NCI-H345 (cell line): Measurements from ENCODE around the gene ADRB1.

Source experiments
- DNase-seq: peaks from one replicate; lab custom pipeline; 2025; lab: John Stamatoyannopoulos, UW

ADRB1 gene

DNA sequence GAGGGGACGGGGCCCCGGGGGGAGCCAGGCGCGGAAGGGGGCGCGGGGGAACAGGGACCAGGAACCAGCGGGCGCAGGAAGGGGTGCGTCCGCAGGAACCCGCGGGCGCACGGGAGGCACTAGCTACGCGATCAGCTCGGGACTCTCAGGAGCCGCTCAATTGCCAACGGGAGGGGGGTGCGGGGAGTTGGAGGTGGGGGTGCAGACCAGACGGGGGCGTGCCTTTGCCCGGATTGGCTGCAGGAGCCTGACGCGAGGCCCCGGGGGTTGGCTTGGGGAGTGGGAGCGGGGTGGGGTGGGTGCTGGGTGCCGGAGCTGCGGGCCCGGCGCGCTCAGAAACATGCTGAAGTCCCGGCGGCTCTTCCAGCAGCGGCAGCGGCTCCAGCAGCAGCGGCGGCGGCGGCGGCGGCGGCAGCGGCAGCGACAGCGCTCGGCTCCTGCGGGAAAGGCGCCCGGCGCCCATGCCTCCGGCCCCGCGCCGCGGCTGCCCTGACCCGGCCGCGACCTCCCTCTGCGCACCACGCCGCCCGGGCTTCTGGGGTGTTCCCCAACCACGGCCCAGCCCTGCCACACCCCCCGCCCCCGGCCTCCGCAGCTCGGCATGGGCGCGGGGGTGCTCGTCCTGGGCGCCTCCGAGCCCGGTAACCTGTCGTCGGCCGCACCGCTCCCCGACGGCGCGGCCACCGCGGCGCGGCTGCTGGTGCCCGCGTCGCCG lies at the start of gene ADRB1:
TSS of gene ADRB1 (plus strand) at position 335 of the 715 bp plus-strand sequence. CDS start at position 602, 267 bp downstream.
- peak; percentile 53 for DNase-seq

DNA sequence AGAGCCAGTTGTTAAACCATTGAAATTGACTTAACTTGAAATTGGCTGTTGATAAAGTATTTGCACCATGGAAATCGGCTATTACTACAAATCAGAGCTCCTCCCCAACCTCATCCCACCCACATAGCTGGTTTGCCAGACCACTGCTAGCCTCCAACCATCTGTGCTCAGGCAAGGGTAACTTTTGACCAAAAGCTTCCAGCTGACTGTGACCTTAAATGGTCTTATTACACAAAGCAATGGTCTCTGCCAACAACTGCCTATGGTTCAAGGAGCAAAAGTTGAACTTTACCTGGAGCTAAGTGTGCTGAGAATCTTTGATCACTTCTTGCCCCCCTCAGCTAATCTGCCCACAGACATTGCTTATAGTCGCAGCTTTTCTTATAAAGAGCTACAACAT lies 48.5 kb upstream of the ADRB1 start:
- DNase-seq = no peak

DNA sequence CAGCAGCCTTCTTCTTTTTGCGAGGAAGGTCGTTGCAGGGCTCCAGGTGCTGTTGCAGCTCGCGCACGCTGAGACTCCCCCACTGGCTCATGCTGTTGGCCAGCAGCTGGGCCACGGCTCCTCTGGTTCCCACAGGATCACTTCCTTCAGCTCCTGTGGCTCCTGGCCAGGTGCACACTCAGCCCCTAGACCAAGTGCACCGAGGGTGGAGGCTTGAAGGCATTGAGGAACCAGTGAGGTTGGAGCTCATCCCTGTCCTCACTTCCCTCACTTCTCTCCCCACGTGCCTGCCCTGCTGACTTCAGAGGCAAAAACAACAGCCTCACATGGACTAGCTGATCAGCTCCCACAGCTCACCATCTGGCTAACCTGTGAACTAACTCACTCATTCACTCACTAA lies 46.2 kb upstream of the ADRB1 start:
- DNase-seq = no peak

DNA sequence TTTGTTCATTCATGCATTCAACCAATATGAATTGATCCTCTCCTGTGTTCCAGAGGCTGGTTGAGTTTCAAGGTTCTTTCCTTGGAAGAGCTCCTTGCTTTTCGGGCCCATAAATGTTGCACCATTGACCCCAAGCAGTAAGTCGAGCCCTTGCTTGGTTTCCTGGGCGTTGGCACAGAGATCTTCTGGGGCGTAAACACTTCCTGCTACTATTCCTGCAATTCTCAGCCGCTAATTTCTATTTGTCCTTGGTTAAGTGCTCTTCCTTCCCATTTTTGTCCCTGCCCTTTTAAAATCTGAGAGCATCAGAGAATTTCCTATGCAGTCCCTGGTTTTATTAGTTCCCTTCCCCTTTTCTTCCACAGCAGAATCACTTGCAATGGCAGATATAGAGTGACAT lies 44.1 kb upstream of the ADRB1 start:
- no peak for DNase-seq

DNA sequence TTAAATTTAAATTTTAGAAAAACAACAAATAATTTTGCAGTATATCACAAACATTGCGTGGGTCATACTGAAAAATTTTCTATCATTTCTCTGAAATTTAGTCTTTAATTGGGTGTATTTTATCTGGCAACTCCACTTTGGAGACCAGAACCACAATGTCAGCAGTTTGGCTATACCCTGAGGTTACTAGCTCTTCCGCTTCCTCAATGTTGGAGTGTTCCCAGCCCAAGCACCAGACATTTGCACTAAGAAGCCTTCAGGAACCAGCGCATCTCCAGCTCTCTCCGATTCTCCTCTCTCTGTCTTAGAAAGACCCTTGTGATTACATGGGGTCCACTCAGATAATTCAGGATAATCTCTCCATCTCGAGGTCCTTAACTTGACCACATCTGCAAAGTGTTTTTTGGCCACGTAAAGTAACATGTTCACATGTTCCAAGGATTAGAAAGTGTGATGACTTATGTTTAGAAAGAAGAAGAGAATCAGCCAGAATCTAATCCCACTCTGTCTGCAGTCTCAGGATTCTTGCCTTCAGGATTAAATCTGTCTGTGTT lies 43.1 kb upstream of the ADRB1 start:
- DNase-seq = no peak

DNA sequence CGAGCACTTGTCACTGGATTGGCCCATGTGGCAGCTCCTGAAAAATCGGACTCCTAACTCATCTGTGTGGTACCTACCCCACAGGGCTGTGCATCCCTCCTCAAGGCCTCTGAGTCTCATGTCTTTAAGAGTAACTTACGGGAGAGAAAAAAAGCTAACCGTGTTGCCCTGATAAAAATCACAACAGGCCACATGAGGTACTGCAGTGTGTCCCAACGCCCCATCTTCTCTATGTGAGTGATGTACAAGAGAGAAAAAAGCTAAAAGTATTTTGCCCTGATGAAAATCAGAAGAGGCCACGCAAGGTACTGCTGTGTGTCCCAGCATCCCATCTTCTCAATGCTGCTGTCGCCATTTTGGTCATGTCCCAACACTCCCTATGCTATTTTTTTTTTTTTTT lies 41.2 kb upstream of the ADRB1 start:
- no peak for DNase-seq

DNA sequence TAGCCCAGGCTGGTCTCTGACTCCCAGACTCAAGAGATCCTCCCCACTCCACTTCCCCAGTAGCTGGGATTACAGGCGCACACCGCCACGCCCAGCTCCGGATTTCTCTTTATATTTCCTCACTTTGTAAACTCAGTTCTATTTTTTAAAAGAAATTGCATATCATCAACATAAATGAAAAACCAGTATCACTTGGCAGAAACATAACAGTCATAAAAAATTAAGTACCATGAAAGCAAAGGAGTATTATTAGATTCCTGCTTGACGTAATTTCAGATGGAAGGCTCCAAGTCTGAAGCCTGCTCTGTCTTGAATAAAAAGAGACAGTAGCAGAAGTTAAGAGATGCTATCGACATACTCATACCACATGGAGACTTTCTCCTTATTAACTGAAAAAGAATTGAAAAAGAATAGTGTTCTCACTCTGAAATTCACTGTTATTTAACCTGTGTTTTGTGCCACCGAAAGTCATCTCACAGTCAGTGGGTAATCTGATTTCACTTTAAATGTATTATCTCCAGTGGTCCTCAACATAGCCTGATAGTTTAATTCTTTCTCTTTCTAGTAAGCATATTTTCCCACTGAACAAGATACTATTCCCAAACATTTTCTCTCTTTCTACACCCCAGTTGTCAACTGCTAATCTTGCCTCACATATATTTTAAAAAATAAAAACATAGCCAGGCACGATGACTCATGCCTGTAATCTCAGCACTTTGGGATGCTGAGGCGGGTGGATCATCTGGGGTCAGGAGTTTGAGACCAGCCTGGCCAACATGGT lies 40.3 kb upstream of the ADRB1 start:
- no peak for DNase-seq

DNA sequence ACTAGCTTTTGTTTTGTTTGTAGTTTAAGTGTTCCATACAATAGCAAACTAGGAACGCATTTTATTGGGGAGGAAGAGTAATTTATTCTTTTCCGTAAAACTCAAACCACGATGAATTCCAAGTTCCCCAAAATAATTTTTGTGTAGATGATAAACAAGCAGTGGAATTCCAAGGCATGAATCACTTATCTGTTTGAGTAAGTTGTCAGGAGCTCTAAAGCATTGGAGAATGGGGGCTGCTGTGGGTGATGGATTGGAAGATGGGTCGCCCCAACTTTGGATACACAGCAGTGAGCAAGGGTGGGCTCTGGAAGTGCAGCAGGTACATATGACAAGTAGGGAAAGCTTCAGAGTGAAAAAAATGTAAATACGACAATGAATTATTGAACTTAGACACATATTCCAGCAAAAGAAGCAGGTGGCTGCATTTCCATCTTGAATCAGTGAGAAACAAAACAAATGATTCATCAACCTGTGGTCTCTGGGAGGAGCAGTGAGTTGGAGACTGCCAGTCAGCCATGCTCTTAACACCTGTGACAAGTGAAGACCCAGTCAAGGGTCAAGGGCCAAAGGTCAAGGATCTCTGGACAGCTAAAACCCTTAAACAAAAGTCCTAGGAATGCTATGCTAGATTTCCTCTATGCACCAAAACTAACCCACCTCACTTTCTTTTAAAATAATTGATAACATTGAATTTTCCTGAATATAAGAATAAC lies 34.2 kb upstream of the ADRB1 start:
- no peak for DNase-seq

DNA sequence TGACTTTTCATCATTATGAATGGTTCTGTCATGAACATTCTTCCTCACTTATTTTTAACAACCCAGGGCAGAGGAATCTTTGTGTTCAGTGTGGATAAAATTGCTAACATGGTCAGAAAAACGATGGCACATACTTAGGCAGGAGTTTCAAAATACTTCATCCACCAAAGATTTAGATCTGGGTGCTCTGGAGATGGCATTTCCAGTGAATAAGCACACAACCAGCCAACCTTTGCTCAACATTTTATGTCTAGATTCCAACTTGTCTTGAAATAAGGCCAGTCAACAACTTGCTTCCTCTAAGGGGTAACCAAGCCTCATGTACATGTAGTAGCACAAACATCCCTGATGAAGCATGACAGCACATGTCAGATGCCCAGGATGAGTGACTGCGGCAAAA lies 33.4 kb upstream of the ADRB1 start:
- DNase-seq = no peak

DNA sequence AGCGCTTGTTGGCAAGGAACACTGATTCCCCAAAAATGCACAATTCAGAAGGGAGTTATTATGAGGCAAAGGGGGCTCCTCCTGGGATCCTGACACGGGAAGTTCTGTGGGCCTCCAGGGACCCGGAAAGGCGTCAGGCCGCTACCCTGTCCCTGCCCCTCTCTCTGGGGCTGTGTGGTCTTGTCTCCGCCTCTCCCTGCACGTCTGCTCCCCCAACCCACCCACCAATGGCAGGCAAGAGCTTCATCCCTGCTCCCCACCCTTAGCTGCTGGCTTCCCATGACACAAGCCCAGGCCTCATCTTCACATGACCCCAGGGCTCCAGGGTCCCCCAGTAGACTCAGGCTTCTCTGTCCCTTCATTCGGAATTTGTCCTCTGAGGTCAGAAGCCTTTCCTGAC lies 31.0 kb upstream of the ADRB1 start:
- no peak for DNase-seq

DNA sequence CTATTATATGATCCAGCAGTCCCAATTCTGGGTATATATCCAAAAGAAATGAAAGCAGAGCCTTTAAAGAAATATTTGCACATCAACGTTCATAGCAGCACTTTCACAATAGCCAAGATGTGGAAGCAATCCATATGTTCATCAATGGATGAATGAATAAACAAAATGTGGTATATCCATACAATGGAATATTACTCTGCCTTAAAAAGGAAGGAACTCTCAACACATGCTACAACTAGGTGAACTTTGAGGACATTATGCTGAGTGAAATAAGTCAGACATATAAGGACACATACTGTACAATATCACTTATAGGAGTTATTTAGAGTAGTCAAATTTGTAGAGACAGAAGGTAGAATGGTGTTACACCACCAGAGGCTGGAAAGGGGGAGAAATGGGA lies 28.0 kb upstream of the ADRB1 start:
- DNase-seq = no peak

DNA sequence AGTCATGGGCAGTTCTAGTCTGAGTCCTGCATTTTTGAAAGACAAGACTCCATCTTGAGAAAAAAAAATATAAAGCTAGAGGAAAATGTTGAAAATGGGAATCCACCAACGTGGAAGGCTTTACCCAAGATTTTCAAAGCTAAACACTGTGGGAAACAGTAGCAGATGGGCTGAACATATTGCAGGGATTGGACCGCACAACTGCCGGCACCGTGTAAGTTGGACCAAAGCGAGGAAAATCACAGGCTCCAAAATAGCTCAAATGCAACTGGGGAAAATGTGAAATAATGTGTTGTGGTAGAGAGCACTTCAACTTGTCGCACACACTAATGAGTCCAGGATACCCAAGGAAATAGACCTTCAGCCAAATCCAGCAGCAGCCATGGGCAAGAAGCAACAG lies 26.4 kb upstream of the ADRB1 start:
- no peak for DNase-seq

DNA sequence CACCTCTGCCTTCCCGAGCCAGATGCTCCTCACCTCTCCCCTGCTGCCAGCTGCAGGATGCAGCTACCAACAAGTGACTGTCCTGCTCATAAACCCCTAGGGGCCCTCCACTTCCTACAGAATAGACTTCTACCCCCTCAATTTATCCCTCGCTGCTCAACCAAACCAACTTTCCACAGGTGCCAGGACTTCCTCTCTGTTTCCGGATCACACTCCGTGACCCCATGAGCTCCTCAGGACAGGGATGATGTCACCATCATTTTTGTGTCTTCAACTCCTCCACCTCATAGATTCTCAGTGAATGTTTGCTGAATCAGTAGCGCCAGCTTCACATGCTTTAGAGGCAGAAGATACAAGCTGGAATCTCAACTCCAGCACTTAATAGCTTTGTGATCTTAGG lies 25.8 kb upstream of the ADRB1 start:
- DNase-seq = no peak

DNA sequence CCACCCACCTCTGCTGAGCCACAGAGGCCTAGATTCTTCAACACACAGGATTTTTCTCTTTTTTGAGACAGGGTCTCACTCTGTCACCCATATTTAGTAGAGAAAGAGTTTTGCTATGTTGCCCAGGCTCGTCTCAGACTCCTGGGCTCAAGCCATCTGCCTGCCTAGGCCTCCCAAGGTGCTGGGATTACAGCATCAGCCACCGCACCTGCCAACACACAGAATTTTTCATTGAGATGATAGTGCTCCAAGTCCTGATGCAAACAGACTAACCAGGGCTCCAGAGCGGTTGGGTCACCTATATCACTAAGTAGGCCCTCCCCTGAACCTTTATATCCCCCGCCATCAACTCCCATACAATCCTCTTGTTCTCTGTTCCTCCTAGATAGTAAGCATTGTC lies 24.4 kb upstream of the ADRB1 start:
- no peak for DNase-seq

DNA sequence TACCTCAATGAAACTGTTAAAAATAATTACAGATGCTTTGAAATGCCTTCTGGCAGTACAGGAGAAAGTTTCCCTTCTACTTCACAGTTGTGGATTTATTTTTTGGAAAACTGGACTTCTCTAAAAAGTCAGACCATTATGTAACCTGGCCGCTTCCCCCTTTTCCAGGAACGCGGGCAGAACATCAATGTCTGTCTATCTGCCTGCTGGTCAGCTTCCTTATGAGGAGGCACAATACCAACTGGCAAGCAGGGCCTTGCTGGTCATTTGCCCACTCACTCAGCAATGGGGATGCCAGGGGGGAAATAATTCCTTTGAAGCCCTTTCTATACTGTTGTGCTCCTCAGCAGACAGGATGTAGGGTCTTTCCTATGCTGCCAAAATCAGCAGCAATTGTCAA lies 22.5 kb upstream of the ADRB1 start:
- no peak for DNase-seq

DNA sequence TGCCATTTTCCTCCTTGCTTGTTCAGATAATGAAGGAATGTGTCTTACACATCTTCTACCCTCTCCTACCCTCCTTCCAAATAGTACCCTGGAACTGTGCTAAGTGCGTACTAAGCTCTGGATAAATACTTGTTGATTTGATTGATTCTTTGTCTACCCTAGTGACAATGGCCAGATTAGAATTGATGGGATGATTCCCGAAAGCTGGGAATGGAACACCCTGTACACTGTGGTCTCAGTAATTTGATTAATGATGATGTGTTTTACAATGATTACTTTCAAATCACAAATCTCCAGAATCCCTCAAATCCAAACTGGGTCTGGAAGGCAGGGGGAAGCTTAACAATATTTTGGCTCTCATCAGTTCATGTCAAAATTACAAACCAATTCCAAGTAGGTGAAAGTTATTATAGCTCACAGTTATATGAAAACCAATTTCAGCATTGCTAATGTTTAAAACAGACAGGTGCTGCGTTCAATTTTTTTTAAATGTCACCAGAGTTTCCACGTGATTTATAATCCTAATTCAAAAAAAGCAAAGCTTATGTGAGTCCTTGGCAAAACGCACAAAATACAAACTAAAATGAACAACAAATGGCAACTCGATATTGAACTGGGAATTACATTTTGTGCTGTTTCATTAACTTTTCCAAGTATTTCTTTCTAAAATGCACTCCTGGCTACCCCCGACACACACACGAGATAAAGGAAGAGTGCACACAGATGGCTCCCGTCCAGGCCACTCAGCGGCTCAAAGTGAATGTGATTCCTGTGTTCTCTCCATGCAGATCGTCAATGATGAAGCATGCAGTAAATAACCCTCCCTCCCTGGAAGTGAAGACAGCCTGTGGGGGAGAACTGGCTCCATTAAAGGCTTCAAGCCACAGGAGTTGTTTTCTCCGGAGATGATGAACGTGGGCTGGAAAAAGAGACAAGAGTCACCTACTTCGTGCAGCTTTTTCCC lies 21.7 kb upstream of the ADRB1 start:
- DNase-seq = no peak

DNA sequence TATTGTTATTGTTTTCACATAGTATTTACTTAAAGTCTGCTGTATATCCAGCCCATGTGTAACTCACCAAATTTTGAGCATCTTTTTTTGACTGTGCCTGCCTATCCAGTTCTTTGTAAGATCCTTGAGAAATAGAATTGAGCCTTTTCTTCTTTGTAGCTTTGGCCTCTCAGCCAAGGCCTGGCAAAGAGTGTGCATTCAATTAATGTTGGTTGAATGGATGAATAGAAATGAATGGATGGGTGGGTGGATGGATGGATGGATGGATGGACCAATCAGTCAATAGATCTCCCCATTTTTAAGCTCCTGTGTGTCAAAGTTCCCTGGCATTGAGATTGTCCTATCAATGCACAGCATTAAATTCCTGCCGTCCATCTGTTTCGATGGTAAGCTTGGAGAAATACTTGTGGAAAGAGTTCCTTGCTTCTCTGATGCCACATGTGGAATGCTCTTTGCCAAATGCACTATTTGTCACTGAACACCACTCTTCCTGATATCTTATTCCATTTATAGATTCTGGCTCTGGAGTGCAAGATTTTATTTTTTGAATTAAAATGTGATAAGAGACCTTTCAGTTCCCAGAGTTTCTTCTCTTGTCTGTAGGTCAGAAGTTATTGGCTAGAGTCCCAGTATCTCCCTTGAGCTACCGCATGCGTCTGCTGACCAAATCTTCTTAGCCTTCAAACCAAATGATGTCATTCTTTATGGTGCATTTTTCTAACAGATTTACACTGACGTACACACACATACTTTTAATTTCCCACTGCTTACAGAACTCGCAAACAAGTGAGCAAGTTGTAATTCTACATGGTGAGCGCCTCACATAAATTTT lies 20.7 kb upstream of the ADRB1 start:
- no peak for DNase-seq

DNA sequence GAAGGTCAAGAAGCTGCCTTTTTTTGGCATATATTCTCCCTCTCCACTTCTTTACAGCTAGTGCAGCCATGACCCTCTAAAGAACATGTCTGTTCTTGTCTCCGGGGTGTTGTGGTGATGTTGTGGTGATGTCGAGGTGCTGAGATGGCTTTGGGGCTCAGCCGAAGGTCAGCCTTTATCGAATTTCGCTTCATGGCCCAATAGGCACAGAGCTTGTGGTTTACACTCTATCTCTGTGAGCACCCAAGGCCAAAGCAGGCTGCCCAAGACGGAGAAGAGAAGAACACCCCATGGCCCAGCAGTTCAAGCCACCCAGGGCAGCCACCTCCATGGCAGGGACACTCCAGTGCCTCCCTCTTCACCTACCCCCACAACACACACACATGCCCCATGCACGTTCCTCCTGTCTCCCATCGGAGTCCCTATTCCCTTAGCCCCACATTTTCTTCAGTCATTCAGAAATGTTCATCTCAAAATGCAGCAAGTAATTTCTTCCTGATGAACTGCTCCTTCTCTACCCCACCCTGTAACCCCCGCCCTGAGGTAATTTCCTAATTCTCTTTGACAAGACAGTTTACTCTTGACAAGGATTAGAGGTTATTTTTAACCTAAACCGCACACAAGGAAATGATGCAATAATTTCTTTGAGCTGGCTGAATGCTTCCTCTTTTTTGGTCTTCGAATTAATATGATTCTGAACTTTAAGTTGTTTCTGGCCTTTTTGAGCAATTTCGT lies 18.6 kb upstream of the ADRB1 start:
- no peak for DNase-seq

DNA sequence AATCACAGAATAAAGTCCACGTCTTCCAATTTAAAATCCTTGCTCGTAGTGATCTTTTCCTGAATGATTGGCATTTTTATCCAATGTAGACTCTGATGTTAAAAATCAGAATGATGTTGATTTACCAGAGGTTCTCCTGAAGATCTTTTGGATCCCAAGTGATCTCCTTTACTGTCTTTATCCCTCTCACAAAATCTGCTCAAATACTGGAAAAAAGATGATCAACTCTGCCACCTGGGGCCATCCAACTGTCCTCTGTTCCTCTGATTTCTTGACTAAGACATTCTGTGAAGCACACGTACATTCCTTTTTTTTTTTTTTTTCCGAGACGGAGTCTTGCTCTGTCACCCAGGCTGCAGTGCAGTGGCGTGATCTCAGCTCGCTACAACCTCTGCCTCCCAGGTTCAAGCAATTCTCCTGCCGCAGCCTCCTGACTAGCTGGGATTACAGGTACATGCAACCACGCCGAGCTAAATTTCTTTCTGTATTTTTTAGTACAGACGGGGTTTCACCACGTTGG lies 18.0 kb upstream of the ADRB1 start:
- DNase-seq = no peak
